Right lobe of liver (tissue), 4 donors: Measurements from ENCODE around the gene IRX5.

Experiments
- POLR2A ChIP-seq: fragments of 450-650 bp; IDR thresholded peaks from one replicate; pipeline ENCODE4 v1.6.1; 2017; ENCODE audit warnings: antibody characterized with exemption, mild to moderate bottlenecking
- TF ChIP-seq, protein P1 (sequence below), 4 donors: fragments of 200-600 bp in 3 of 4; fragments of 450-650 bp in 1 of 4; IDR thresholded peaks; one replicate each; pipeline versions ENCODE4 v1.5.1 to v1.8.0; 2016 to 2022; ENCODE audit warnings: antibody characterized with exemption in 4 of 4, mild to moderate bottlenecking in 2 of 4
- donor health status: DM: no; HTN: no; CAD: no.
- donor health status: DM: no; HTN: no; CAD: no.
- donor health status: DM: no; HTN: yes; CAD: no.

DNA sequence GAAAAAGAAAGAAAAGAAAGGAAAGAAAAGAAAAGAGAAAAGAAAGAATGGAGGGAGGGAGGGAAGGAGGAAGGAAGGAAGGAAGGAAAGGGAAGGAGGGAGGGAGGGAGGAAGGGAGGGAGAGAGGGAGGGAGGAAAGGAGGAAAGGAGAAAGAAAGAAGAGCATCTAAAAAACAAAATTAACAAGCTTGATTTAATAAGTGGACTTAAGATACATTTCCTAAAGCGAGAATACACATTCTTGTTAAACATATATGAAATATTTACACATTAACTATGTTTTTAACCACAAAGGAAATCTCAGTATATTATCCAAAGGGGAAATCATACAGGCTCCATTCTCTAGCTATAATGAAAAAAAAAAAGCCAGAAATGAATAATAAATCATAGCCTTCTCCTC is 47.3 kb upstream of the IRX5 start:
- TF ChIP-seq, protein P1, sequence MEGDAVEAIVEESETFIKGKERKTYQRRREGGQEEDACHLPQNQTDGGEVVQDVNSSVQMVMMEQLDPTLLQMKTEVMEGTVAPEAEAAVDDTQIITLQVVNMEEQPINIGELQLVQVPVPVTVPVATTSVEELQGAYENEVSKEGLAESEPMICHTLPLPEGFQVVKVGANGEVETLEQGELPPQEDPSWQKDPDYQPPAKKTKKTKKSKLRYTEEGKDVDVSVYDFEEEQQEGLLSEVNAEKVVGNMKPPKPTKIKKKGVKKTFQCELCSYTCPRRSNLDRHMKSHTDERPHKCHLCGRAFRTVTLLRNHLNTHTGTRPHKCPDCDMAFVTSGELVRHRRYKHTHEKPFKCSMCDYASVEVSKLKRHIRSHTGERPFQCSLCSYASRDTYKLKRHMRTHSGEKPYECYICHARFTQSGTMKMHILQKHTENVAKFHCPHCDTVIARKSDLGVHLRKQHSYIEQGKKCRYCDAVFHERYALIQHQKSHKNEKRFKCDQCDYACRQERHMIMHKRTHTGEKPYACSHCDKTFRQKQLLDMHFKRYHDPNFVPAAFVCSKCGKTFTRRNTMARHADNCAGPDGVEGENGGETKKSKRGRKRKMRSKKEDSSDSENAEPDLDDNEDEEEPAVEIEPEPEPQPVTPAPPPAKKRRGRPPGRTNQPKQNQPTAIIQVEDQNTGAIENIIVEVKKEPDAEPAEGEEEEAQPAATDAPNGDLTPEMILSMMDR (IDR thresholded peaks at IDR 0.05) = no peak
- no peak for TF ChIP-seq POLR2A
